Stimulated activated memory B cell treated with anti-CD40 and anti-IgM and Interleukin-4, amounts not matched to agents 10 μg/mL and 1 μg/mL and 100 μg/mL, for 72 hours (primary cell): ENCODE results near the gene SELENON.
A peak's percentile ranks its signal among the peaks of the same experiment; 100 is the strongest.

Experiments
- ATAC-seq: fragments of 150-1000 bp; cut with Tn5 transposase; 2 replicates; pipeline ENCODE4 v1.10.0; 2021
- H3K27ac Mint-ChIP-seq: one replicate; pipeline ENCODE4 v1.8.0; 2022; ENCODE audit warnings: mild to moderate bottlenecking, mixed read lengths
- H3K27me3 Mint-ChIP-seq: one replicate; pipeline ENCODE4 v1.8.0; 2022; ENCODE audit warnings: mixed read lengths
- H3K36me3 Mint-ChIP-seq: one replicate; pipeline ENCODE4 v1.8.0; 2022; ENCODE audit warnings: mixed read lengths
- H3K4me1 Mint-ChIP-seq: one replicate; pipeline ENCODE4 v1.8.0; 2022; ENCODE audit warnings: mixed read lengths
- H3K4me3 Mint-ChIP-seq: one replicate; pipeline ENCODE4 v1.8.0; 2022; ENCODE audit warnings: mild to moderate bottlenecking, moderate library complexity, mixed read lengths
- H3K9me3 Mint-ChIP-seq: one replicate; pipeline ENCODE4 v1.8.0; 2022; ENCODE audit warnings: mixed read lengths

SELENON gene

GRCh38 chr1:25766721-25767436 lies 33.1 kb upstream of the SELENON start:
- Mint-ChIP-seq H3K36me3 (no peaks in the 10 kb centered on the region), H3K27ac (no peak overlapping the region), H3K4me3 (no peak overlapping the region), H3K4me1 (peaks cover 18% of the 10 kb centered on the region), H3K9me3 (no peaks in the 10 kb centered on the region), H3K27me3 (peaks cover 37% of the 10 kb centered on the region)
- no peak for ATAC-seq

- Mint-ChIP-seq H3K4me3 (no peak overlapping the region), H3K9me3 (no peaks in the 10 kb centered on the region), H3K36me3 (no peaks in the 10 kb centered on the region), H3K27ac (no peak overlapping the region), H3K4me1 (peaks cover 21% of the 10 kb centered on the region), H3K27me3 (peaks cover 42% of the 10 kb centered on the region)
- ATAC-seq: no peak
These were observed 32.6 kb upstream of the SELENON start for GRCh38 chr1:25767437-25767770.

- Mint-ChIP-seq H3K9me3 (no peaks in the 10 kb centered on the region), H3K27ac (no peak overlapping the region), H3K36me3 (no peaks in the 10 kb centered on the region), H3K27me3 (peaks cover 51% of the 10 kb centered on the region), H3K4me1 (peaks cover 24% of the 10 kb centered on the region), H3K4me3 (no peak overlapping the region)
- no peak for ATAC-seq
These were observed 31.0 kb upstream of the SELENON start for GRCh38 chr1:25768999-25769398.

GRCh38 chr1:25769625-25770383 lies 30.2 kb upstream of the SELENON start:
- Mint-ChIP-seq H3K4me1 (peaks cover 32% of the 10 kb centered on the region), H3K4me3 (no peak overlapping the region), H3K9me3 (no peaks in the 10 kb centered on the region), H3K36me3 (no peaks in the 10 kb centered on the region), H3K27ac (no peak overlapping the region), H3K27me3 (peaks cover 51% of the 10 kb centered on the region)
- ATAC-seq: no peak

GRCh38 chr1:25770541-25771220 lies 29.3 kb upstream of the SELENON start:
- Mint-ChIP-seq H3K9me3 (no peaks in the 10 kb centered on the region), H3K4me1 (peaks cover 41% of the 10 kb centered on the region), H3K27me3 (peaks cover 51% of the 10 kb centered on the region), H3K27ac (peak overlapping the region; percentile 18), H3K36me3 (no peaks in the 10 kb centered on the region), H3K4me3 (no peak overlapping the region)
- ATAC-seq: no peak

- no peak overlapping the region for H3K4me3 Mint-ChIP-seq
- no peaks in the 10 kb centered on the region for H3K36me3 Mint-ChIP-seq
- H3K4me1 Mint-ChIP-seq: peaks cover 42% of the 10 kb centered on the region
- no peaks in the 10 kb centered on the region for H3K9me3 Mint-ChIP-seq
- peaks cover 51% of the 10 kb centered on the region for H3K27me3 Mint-ChIP-seq
- peak overlapping the region; percentile 18 for H3K27ac Mint-ChIP-seq
- ATAC-seq: no peak
These were observed 28.5 kb upstream of the SELENON start for GRCh38 chr1:25771221-25772114.

- ATAC-seq: no peak
- Mint-ChIP-seq H3K27me3 (peaks cover 51% of the 10 kb centered on the region), H3K4me1 (peaks cover 42% of the 10 kb centered on the region), H3K36me3 (no peaks in the 10 kb centered on the region), H3K9me3 (no peaks in the 10 kb centered on the region), H3K27ac (peak overlapping the region; percentile 18), H3K4me3 (no peak overlapping the region)
These were observed 27.8 kb upstream of the SELENON start for GRCh38 chr1:25772164-25772563.

GRCh38 chr1:25772692-25773245 lies 27.2 kb upstream of the SELENON start:
- no peak for ATAC-seq
- H3K4me3 Mint-ChIP-seq: no peak overlapping the region
- H3K27me3 Mint-ChIP-seq: peaks cover 51% of the 10 kb centered on the region
- H3K36me3 Mint-ChIP-seq: no peaks in the 10 kb centered on the region
- peak overlapping the region; percentile 18 for H3K27ac Mint-ChIP-seq
- H3K9me3 Mint-ChIP-seq: no peaks in the 10 kb centered on the region
- peaks cover 48% of the 10 kb centered on the region for H3K4me1 Mint-ChIP-seq

- H3K36me3 Mint-ChIP-seq: no peaks in the 10 kb centered on the region
- no peak overlapping the region for H3K4me3 Mint-ChIP-seq
These were observed 26.4 kb upstream of the SELENON start for GRCh38 chr1:25773441-25774125.

GRCh38 chr1:25774206-25774803 lies 25.7 kb upstream of the SELENON start:
- no peak for ATAC-seq
- Mint-ChIP-seq H3K4me1 (peaks cover 60% of the 10 kb centered on the region), H3K9me3 (no peaks in the 10 kb centered on the region), H3K27ac (peak overlapping the region; percentile 78), H3K36me3 (no peaks in the 10 kb centered on the region), H3K27me3 (peaks cover 40% of the 10 kb centered on the region), H3K4me3 (no peak overlapping the region)

More at GRCh38 chr1:25773441-25774125, 26.4 kb upstream of the SELENON start:
- H3K27ac Mint-ChIP-seq: peak overlapping the region; percentile 78
- ATAC-seq: no peak
- H3K27me3 Mint-ChIP-seq: peaks cover 47% of the 10 kb centered on the region
- peaks cover 56% of the 10 kb centered on the region for H3K4me1 Mint-ChIP-seq
- H3K9me3 Mint-ChIP-seq: no peaks in the 10 kb centered on the region

GRCh38 chr1:25774921-25775771 lies 24.8 kb upstream of the SELENON start:
- H3K9me3 Mint-ChIP-seq: no peaks in the 10 kb centered on the region
- peak; percentile 91 for ATAC-seq
- H3K4me3 Mint-ChIP-seq: peak overlapping the region; percentile 52
- H3K27me3 Mint-ChIP-seq: peaks cover 31% of the 10 kb centered on the region
- H3K36me3 Mint-ChIP-seq: no peaks in the 10 kb centered on the region
- peaks cover 59% of the 10 kb centered on the region for H3K4me1 Mint-ChIP-seq
- peak overlapping the region; percentile 78 for H3K27ac Mint-ChIP-seq

- Mint-ChIP-seq H3K4me3 (no peak overlapping the region), H3K27me3 (peaks cover 15% of the 10 kb centered on the region), H3K4me1 (peaks cover 32% of the 10 kb centered on the region), H3K36me3 (no peaks in the 10 kb centered on the region), H3K27ac (no peak overlapping the region), H3K9me3 (no peaks in the 10 kb centered on the region)
- ATAC-seq: no peak
These were observed 20.6 kb upstream of the SELENON start for GRCh38 chr1:25779388-25779787.

GRCh38 chr1:25779894-25780293 lies 20.1 kb upstream of the SELENON start:
- ATAC-seq: no peak
- Mint-ChIP-seq H3K36me3 (no peaks in the 10 kb centered on the region), H3K27ac (no peak overlapping the region)

More at GRCh38 chr1:25779894-25780293, 20.1 kb upstream of the SELENON start:
- no peak overlapping the region for H3K4me3 Mint-ChIP-seq
- H3K27me3 Mint-ChIP-seq: peaks cover 15% of the 10 kb centered on the region
- no peaks in the 10 kb centered on the region for H3K9me3 Mint-ChIP-seq
- H3K4me1 Mint-ChIP-seq: peaks cover 27% of the 10 kb centered on the region
